ENCODE results near the gene ATP6V1B1. TPM values are rescaled to one million over a fixed set of nuclear protein-coding genes. Genes with fewer than 3 reads are reported as not detected.
"Not testable (repeated sequence)": the region's sequence is repeated elsewhere in the genome, so short reads cannot be mapped to it uniquely, and the experiment has no call there.

Gene ATP6V1B1
- total and polyA plus RNA-seq, 12 donors, result 0.14 to 4.6 (median 0.69) TPM; not detected in 4

DNA sequence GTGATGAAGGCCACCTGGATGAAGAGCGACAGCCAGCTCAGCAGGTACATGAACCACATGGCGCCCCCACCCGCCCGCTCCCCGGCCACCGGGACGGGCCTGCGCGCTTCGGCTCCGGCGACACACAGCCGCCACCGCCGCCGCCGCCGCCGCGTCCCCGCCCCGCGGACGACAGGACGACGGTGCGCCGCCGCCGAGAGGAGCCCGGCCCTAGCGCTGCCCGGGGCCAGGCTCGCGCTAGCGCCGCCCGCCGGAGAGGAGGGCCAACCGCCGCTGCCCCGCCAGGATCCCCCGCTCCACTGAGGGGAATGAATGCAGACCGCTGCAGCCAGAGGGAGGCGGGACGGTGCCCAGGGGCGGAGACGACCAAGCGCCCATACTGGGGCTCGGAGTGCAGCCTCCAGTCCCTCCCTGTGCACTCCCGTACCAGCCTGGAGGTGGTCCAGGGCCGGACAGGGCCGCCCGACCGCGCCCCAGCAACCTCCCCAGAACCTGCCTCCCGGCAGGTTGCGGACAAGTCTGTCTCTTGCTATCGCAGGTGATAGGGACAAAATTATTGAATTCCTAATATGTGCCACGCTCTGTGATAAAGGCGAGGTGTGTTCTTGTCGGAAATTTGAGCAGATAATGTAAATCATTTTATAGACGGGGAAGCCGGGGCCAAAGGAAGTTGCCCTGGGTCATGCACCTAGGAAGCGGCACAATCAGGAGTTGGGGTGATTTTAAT, 59.2 kb downstream of the ATP6V1B1 start, which contains the start of gene TEX261:
Gene TEX261, minus strand, starts transcription at position 175 of the 727 bp plus-strand sequence. Its CDS starts 116 bp downstream, at position 59.
- TF ChIP-seq, protein P1, sequence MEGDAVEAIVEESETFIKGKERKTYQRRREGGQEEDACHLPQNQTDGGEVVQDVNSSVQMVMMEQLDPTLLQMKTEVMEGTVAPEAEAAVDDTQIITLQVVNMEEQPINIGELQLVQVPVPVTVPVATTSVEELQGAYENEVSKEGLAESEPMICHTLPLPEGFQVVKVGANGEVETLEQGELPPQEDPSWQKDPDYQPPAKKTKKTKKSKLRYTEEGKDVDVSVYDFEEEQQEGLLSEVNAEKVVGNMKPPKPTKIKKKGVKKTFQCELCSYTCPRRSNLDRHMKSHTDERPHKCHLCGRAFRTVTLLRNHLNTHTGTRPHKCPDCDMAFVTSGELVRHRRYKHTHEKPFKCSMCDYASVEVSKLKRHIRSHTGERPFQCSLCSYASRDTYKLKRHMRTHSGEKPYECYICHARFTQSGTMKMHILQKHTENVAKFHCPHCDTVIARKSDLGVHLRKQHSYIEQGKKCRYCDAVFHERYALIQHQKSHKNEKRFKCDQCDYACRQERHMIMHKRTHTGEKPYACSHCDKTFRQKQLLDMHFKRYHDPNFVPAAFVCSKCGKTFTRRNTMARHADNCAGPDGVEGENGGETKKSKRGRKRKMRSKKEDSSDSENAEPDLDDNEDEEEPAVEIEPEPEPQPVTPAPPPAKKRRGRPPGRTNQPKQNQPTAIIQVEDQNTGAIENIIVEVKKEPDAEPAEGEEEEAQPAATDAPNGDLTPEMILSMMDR (IDR thresholded peaks at IDR 0.05), result peak in 5 of 6 experiments; percentile 20 to 75 (median 59)
- TF ChIP-seq POLR2A (IDR thresholded peaks at IDR 0.05), result peak; percentile 15 to 67
- H3K4me1 ChIP-seq (replicated peaks in 1 of 2), result peaks cover 8 to 13% of the 10 kb centered on the region in 2 donors
- peak; percentile 87 to 92 (median 89) for DNase-seq
- no peaks in the 10 kb centered on the region for H3K9me3 ChIP-seq (replicated peaks in 1 of 3)
- peak within 1 kb of the TSS in 4 of 5 donors; percentile 64 to 87 (median 71) for H3K27ac ChIP-seq
- peaks cover 0 to 20% of the 10 kb centered on the region in 2 donors for H3K36me3 ChIP-seq (replicated peaks in 1 of 2)
- WGBS, 4 donors, result 0 to 1% (median 0%) methylated on average over 12 to 65 of the region's 65 CpGs
- no peaks in the 10 kb centered on the region for H3K27me3 ChIP-seq
- intact Hi-C loops (cut with DNase I), result no loop called here
- peak within 1 kb of the TSS; percentile 23 to 97 (median 89) for H3K4me3 ChIP-seq

DNA sequence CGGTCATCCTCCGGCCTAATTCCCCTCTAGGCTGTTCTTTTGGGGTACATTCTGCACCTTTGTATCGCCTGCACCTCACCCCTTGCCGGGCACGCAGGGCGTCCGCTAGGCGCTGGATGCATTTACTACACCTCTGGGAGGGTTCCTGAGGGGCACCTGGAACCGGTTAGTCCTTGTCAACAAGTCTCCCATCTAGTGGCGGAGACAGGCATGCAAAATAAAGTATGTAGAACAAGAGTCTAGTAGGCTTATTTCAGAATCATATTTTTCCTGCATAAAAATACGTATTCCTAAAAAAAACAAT, 59.7 kb downstream of the ATP6V1B1 start:
- peaks cover 8 to 13% of the 10 kb centered on the region in 2 donors for H3K4me1 ChIP-seq (replicated peaks in 1 of 2)
- peak in 3 of 7 donors; percentile 26 to 54 (median 40) for DNase-seq
- H3K27ac ChIP-seq, result peak overlapping the region in 1 of 5 donors; percentile 67
- intact Hi-C loops (cut with DNase I), result no loop called here
- H3K27me3 ChIP-seq, result no peaks in the 10 kb centered on the region
- H3K36me3 ChIP-seq (replicated peaks in 1 of 2), result peaks cover 0 to 15% of the 10 kb centered on the region in 2 donors
- WGBS, 4 donors, result 1 to 2% (median 1%) methylated on average over 6 to 11 of the region's 11 CpGs
- TF ChIP-seq, protein P1 (IDR thresholded peaks at IDR 0.05), result peak in 4 of 6 experiments; percentile 10 to 20 (median 16)
- no peak for TF ChIP-seq POLR2A (IDR thresholded peaks at IDR 0.05)
- no peaks in the 10 kb centered on the region for H3K9me3 ChIP-seq (replicated peaks in 1 of 3)
- H3K4me3 ChIP-seq, result peak overlapping the region in 2 of 4 donors; percentile 61 to 89

DNA sequence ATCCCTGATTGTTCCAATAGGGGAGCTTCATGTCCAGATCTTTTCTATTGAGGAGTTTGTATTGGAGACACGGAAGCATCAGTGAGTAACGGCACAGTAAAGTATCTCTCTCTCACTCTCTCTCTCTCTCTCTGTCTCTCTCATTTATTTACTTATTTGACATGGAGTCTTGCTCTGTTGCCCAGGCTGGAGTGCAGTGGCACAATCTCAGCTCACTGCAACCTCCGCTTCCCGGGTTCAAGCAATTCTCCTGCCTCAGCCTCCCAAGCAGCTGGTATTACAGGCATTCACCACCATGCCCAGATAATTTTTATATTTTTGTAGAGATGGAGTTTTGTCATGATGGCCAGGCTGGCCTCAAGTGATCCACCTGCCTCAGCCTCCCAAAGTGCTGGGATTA, 63.2 kb downstream of the ATP6V1B1 start:
- H3K27me3 ChIP-seq; intact Hi-C loops (cut with DNase I); H3K4me1 ChIP-seq (replicated peaks in 1 of 2); H3K27ac ChIP-seq; H3K36me3 ChIP-seq (replicated peaks in 1 of 2); H3K9me3 ChIP-seq (replicated peaks in 1 of 3); H3K4me3 ChIP-seq; DNase-seq: not testable (repeated sequence)
- 72 to 93% (median 84%) methylated on average over 4 of the region's 4 CpGs for WGBS, 4 donors

DNA sequence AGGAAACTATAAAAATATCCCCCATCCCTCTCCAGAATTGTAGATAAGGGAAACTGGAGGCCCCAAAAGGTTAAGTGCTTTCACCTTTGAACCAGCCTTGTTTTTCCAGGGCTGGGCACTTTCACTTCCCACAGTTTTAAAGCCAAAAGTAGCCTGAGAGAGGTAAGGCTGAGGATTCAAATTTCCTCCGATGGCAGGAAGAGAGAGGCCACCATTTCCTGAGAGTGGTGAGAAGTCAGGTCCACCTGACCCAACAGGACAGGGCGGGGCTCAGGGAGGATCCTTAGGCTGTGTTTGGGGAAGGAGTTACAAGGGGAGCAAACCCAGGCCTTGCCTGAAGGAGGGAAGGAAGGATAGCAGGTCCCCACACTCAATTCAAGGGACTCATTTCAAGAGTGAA, 63.7 kb downstream of the ATP6V1B1 start:
- Histone ChIP-seq H3K4me1 (replicated peaks in 1 of 2) (no peaks in the 10 kb centered on the region), H3K36me3 (replicated peaks in 1 of 2) (no peaks in the 10 kb centered on the region), H3K9me3 (replicated peaks in 1 of 3) (no peaks in the 10 kb centered on the region), H3K4me3 (no peak overlapping the region), H3K27me3 (no peaks in the 10 kb centered on the region), H3K27ac (no peak overlapping the region)
- TF ChIP-seq POLR2A (IDR thresholded peaks at IDR 0.05), result no peak
- TF ChIP-seq, protein P1 (IDR thresholded peaks at IDR 0.05), result no peak
- 31 to 54% (median 52%) methylated on average over 2 of the region's 2 CpGs for WGBS, 4 donors
- peak in 1 of 7 donors; percentile 33 for DNase-seq
- intact Hi-C loops (cut with DNase I), result no loop called here

DNA sequence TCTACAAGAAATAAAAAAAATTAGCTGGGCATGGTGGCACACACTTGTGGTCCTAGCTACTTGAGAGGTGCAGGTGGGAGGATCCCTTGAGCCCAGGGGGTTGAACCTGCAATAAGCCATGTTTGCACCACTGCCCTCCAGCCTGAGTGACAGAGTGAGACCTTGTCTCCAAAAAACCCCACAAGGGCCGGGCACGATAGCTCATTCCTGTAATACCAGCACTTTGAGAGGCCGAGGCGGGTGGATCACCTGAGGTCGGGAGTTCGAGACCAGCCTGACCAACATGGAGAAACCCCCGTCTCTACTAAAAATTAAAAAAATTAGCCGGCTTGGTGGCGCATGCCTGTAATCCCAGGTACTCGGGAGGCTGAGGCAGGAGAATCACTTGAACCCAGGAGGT, 64.2 kb downstream of the ATP6V1B1 start:
- WGBS, 4 donors, result 82 to 90% (median 87%) methylated on average over 10 of the region's 10 CpGs
- DNase-seq; H3K4me3 ChIP-seq; H3K9me3 ChIP-seq (replicated peaks in 1 of 3); H3K27me3 ChIP-seq; H3K4me1 ChIP-seq (replicated peaks in 1 of 2); intact Hi-C loops (cut with DNase I); H3K36me3 ChIP-seq (replicated peaks in 1 of 2); H3K27ac ChIP-seq: not testable (repeated sequence)
